GM19324 (cell line): ENCODE measurements around the gene WDR70.
A peak's percentile ranks its signal among the peaks of the same experiment; 100 is the strongest.
"Not testable (repeated sequence)": the region's sequence is repeated elsewhere in the genome, so short reads cannot be mapped to it uniquely, and the experiment has no call there.

Source experiments
- ATAC-seq: cut with Tn5 transposase; IDR thresholded peaks from one replicate; pipeline ENCODE4 v1.9.1; 2021; ENCODE audit warnings: mild to moderate bottlenecking, moderate library complexity; ENCODE audit not compliant: unreplicated experiment, low FRiP score

WDR70 gene

DNA sequence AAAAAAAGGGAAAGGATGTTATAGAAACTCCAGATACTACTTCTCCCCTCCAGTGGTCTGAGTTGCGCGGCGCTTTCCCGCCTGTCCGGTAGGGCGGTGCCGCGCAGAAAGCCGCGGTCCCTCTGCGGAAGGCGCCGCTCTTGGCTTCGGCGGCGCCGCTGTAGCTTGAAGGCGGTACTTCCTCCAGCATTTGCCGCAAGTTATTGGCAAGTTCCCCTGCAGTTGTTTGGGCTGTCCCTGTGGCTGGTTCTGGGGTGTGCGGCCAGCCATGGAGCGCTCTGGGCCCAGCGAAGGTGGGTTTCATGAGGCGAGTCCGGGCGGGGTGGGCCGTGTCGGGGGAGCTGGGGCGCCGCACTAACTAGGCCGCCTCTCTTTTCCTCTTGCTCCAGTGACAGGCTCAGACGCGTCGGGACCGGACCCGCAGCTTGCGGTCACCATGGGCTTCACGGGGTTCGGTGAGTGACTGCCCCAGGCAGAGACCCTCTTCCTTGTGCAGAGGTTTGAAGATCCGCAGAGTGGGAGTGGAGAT lies at the start of gene WDR70:
TSS of gene WDR70 (plus strand) at position 219 of the 529 bp plus-strand sequence. CDS start at position 269, 50 bp downstream.
- ATAC-seq = peak; percentile 99

DNA sequence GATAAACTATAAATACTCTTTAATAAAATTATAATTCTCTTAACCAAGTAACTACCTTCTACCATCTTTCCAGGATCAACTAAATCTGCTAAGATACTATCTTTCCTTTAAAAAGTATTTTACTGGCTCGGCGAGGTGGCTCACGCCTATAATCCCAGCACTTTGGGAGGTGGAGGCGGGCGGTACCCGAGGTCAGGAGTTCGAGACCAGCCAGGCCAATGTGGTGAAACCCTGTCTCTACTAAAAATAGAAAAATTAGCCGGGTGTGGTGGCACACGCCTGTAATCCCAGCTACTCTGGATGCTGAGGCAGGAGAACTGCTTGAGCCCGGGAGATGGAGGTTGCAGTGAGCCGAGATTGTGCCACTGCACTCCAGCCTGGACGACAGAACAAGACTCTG lies 44.4 kb upstream of the WDR70 start:
- ATAC-seq = not testable (repeated sequence)

GRCh38 chr5:37342741-37343140 lies 36.4 kb upstream of the WDR70 start:
- not testable (repeated sequence) for ATAC-seq

GRCh38 chr5:37355161-37355560 lies 24.0 kb upstream of the WDR70 start:
- no peak for ATAC-seq

GRCh38 chr5:37370550-37370863 lies 8.6 kb upstream of the WDR70 start:
- ATAC-seq = no peak

DNA sequence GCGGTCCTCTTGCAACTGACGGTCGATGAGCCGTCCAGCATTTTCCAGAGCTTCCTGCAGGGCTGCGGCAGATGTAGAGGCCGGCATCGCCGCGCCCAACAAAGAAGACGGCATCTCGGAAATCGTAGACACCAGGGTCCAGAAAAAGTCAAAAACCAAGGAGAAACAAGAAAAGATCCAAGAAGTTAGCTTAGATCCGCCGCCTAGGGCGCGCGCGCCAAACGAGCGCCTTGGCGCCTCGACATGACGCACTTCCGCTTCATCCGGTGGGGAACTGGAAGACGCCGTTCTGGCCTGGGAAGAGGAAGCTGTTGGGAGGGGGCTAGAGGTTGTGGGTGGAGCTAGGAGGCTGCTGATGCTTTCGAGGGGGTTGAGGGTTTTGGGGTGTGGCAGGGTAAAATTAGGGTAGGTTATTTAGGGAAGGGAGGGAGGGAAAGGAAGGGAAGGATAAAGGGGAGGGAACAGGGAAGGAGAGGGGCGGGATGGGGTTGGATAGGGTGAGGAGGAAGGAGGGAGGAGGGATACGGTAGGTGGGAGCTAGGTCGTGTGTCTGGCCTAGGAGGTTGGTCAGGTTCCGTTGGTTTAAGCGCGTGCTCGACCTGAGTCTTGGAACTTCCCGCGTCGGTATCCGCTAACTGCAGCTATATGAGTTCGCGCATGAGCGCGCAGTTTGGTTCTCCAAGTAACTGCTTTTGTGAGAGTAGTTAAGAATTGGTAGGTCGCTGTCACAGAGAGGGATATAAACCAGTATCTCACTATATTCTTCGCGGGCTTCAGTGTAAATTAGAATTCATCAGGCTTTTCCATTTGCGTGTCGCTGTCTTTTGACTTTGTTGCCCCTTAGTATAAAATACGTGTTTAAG lies 8.0 kb upstream of the WDR70 start, which contains the start of gene NUP155:
TSS of gene NUP155 (minus strand) at position 243 of the 863 bp plus-strand sequence. CDS start at position 114, 129 bp downstream.
- ATAC-seq = peak; percentile 94

DNA sequence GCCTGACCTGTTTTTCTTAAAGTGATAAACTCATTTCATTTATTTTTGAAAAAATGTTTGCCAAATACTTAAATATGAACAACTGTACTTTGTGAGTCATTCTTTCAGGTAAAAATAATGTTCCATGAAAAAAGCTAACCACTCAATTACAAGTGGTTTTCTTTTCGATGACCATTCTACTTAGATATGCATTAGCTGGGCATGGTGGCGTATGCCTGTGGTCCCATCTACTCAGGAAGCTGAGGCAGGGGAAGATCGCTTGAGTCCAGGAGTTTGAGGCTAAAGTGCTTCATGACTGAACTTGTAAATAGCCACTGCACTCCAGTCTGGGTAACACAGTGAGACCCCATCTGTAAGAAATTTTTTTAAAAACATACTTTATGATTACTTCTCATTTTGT lies 4.0 kb upstream of the WDR70 start:
- no peak for ATAC-seq

DNA sequence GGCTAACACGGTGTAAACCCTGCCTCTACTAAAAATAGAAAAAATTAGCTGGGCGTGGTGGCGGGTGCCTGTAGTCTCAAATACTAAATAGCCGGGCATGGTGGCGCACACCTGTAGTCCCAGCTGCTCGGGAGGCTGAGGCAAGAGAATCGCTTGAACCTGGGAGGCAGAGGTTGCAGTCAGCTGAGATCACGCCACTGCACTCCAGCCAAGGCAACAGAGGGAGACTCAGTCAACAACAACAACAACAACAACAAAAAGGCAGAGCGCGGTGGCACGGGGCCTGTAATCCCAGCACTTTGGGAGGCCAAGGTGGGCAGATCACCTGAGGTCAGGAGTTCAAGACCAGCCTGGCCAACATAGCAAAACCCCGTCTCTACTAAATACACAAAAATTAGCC lies 1.1 kb upstream of the WDR70 start:
- ATAC-seq = not testable (repeated sequence)

- no peak for ATAC-seq
Measured at GRCh38 chr5:37391591-37391990, 12.5 kb downstream of the WDR70 start.

DNA sequence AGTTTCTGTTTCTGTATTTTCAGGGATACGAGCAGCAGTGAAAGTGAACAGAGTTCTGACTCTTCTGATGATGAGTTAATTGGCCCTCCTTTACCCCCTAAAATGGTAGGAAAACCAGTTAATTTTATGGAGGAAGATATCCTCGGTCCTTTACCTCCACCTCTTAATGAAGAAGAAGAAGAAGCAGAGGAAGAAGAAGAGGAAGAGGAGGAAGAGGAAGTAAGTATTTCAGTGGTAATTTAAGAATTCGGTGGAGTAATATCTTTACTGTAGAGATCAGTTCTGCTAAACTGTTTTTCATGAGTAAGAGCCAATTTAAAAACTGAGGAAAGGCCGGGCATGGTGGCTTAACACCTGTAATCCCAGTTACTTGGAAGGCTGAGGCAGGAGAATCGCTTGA lies 17.2 kb downstream of the WDR70 start:
- no peak for ATAC-seq

DNA sequence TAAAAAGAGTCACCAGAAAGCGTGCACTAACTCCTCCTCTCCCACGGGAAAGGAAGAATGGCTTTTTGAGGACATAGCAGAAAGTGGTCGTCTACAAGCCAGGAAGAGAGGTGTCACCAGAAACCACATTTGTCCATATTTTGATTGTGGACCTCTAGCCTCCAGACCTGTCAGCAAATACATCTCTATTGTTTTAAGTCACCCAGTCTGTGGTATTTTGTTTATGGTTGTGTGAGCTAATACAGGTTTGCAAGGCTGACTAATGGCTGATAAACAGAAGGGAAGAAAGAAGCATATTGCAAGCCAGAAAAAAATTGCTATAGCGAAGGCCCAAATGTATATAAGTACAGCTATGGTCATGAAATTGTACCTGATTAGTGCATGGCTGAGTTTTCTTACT lies 21.4 kb downstream of the WDR70 start:
- ATAC-seq = no peak

- ATAC-seq = no peak
Measured at GRCh38 chr5:37412515-37412914, 33.4 kb downstream of the WDR70 start.

GRCh38 chr5:37415456-37415855 lies 36.3 kb downstream of the WDR70 start:
- not testable (repeated sequence) for ATAC-seq

DNA sequence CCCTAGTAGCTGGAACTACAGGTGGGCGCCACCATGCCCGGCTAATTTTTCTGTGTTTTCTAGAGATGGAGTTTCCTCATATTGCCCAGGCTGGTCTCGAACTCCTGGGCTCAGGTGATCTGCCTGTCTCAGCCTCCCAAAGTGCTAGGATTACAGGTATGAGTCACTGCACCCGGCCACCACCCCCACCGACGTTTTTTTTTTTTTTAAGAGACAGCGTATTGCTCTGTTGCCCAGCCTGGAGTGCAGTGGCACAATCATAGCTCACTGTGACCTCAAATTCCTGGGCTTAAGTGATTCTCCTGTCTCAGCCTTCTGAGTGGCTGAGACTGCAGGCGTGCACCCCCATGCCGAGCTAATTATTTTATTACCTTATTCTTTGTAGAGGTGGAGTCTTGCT lies 38.2 kb downstream of the WDR70 start:
- ATAC-seq = no peak

- ATAC-seq = no peak
Measured at GRCh38 chr5:37424441-37424840, 45.3 kb downstream of the WDR70 start.

GRCh38 chr5:37428044-37428443 lies 48.9 kb downstream of the WDR70 start:
- ATAC-seq = no peak

DNA sequence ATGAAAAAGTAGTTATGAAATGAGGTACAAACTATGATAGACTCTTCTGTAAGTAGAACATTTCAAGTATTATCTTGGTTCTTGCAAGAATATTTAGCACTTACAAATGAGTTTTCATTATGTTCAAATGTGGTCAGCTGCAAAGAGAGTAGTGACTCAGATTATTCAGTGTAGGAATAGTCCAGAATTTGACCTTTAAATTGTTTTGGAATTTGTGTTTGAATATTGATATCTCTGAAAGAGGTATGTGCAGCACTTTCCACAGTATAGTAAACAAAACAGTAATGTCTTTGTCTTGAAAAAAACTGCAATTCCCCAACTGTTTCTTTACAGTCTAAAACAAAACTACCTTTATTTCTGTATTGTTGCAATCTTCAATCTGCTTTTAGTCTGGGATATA lies 56.1 kb downstream of the WDR70 start:
- no peak for ATAC-seq

DNA sequence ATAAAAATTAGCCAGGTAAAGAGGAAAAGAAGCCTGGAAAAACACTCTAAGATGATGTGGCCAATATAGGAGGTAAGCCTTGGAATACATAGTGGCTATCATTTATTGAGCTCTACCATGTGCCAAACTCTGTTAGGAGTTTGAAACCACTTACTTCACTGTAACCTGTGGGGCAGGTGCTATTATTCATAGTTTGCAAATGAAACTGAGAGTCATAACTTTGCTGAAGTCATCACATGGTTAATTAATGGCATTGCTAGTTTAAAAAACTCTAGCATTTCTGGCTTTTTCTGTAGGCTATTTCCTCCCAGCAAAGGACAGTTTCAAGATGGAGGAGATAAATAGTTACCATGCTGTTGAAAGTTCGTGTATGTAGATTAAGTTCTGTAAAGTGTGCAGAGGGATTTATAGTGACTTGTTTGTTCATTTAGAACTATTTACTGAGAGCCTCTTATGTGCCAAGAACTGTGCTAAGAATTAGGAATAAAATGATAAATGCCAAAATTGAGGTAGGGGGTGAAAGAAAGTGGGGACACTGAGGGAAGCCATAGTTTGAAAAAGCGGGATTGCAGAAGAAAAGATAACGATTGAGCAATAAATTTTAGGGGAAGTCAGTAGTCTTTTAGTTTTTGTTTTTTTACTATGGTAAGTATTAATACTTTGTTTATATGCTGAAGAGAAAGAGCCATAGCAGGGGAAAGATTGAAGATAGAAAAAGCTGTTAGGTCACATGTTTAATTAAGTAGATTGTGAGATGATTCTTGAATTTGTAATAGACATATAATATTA lies 57.2 kb downstream of the WDR70 start:
- no peak for ATAC-seq

GRCh38 chr5:37437711-37438110 lies 58.6 kb downstream of the WDR70 start:
- ATAC-seq = no peak

- ATAC-seq = not testable (repeated sequence)
Measured at GRCh38 chr5:37445783-37446182, 66.7 kb downstream of the WDR70 start.

- ATAC-seq = no peak
Measured at GRCh38 chr5:37448941-37449340, 69.8 kb downstream of the WDR70 start.
